OCI-LY1 (cell line): ENCODE data around the gene SPIRE2.
"Not testable (repeated sequence)": the region's sequence is repeated elsewhere in the genome, so short reads cannot be mapped to it uniquely, and the experiment has no call there.

Experiments used
- H2AFZ ChIP-seq: fragments of 200-600 bp; sonication (generic), shearing (Covaris generic); 2 replicates; pipeline ENCODE4 v1.6.0; 2014; ENCODE audit warnings: antibody characterized with exemption, mild to moderate bottlenecking, low read length
- H3F3A ChIP-seq: fragments of 200-600 bp; sonication (generic), shearing (Covaris generic); 2 replicates; pipeline ENCODE4 v1.6.0; 2014; ENCODE audit warnings: mild to moderate bottlenecking, antibody characterized with exemption, low read length, moderate library complexity; ENCODE audit not compliant: insufficient read depth
- H3K27ac ChIP-seq: fragments of 200-600 bp; sonication (generic); 2 replicates; pipeline ENCODE4 v1.5.1; 2014; ENCODE audit warnings: low read length, mixed run types, mild to moderate bottlenecking, low read depth; ENCODE audit not compliant: poor library complexity, severe bottlenecking
- H3K27me3 ChIP-seq: fragments of 200-600 bp; sonication (generic); 2 replicates; pipeline ENCODE4 v1.6.0; 2014; ENCODE audit warnings: antibody characterized with exemption, mild to moderate bottlenecking, low read length, moderate library complexity; ENCODE audit not compliant: insufficient read depth
- H3K36me3 ChIP-seq: fragments of 200-600 bp; sonication (generic); 2 replicates; pipeline ENCODE4 v1.6.1; 2014; ENCODE audit warnings: mild to moderate bottlenecking, antibody characterized with exemption, low read length, moderate library complexity, mixed read lengths; ENCODE audit not compliant: insufficient read depth
- H3K4me1 ChIP-seq: fragments of 200-600 bp; sonication (generic); 2 replicates; pipeline ENCODE4 v1.5.1; 2014; ENCODE audit warnings: mild to moderate bottlenecking, low read length, moderate library complexity; ENCODE audit not compliant: insufficient read depth, severe bottlenecking
- H3K4me2 ChIP-seq: fragments of 200-600 bp; sonication (generic), shearing (Covaris generic); 2 replicates; pipeline ENCODE4 v1.6.1; 2014; ENCODE audit warnings: low read length
- H3K4me3 ChIP-seq: fragments of 200-600 bp; sonication (generic); 2 replicates; pipeline ENCODE4 v1.5.1; 2014; ENCODE audit warnings: low read length, low read depth, mild to moderate bottlenecking, mixed read lengths; ENCODE audit not compliant: poor library complexity, severe bottlenecking
- H3K79me2 ChIP-seq: fragments of 200-600 bp; shearing (Covaris generic); 2 replicates; pipeline ENCODE4 v1.6.1; 2016; ENCODE audit warnings: mixed run types, low read length, mixed read lengths; ENCODE audit not compliant: insufficient read depth
- H3K9ac ChIP-seq: fragments of 200-600 bp; sonication (generic), shearing (Covaris generic); 2 replicates; pipeline ENCODE4 v1.6.1; 2014; ENCODE audit warnings: mild to moderate bottlenecking, low read length, mixed read lengths
- H3K9me2 ChIP-seq: fragments of 200-600 bp; sonication (generic), shearing (Covaris generic); 2 replicates; pipeline ENCODE4 v1.6.1; 2014; ENCODE audit warnings: low read depth, mild to moderate bottlenecking, low read length, mixed read lengths
- H3K9me3 ChIP-seq: fragments of 200-600 bp; shearing (Covaris generic); 2 replicates; pipeline ENCODE4 v1.6.1; 2014; ENCODE audit warnings: low read length, mixed read lengths
- H4K20me1 ChIP-seq: fragments of 200-600 bp; sonication (generic), shearing (Covaris generic); 2 replicates; pipeline ENCODE4 v1.6.0; 2016; ENCODE audit warnings: mild to moderate bottlenecking, low read length; ENCODE audit not compliant: insufficient read depth
- EZH2 ChIP-seq: fragments of 200-600 bp; sonication (generic), shearing (Covaris generic); IDR thresholded peaks from 2 replicates; pipeline ENCODE4 v1.8.0; 2017; ENCODE audit warnings: borderline replicate concordance, mixed run types, mild to moderate bottlenecking, antibody characterized with exemption, low read length, moderate library complexity, mixed read lengths
- TF ChIP-seq, protein P1 (sequence below): fragments of 200-600 bp; sonication (generic), shearing (Covaris generic); IDR thresholded peaks from 2 replicates; pipeline ENCODE4 v1.5.1; 2017; ENCODE audit warnings: mild to moderate bottlenecking, antibody characterized with exemption, low read length, moderate library complexity, mixed read lengths

SPIRE2 gene

GRCh38 chr16:89793092-89793491 lies 35.2 kb upstream of the SPIRE2 start:
- H3K9me3 ChIP-seq, H3K4me1 ChIP-seq, H3F3A ChIP-seq, H4K20me1 ChIP-seq, H3K9me2 ChIP-seq, H3K79me2 ChIP-seq, H3K9ac ChIP-seq, H3K27me3 ChIP-seq, H2AFZ ChIP-seq, H3K27ac ChIP-seq, H3K4me3 ChIP-seq, H3K4me2 ChIP-seq: not testable (repeated sequence)
- H3K36me3 ChIP-seq = peaks cover 91% of the 10 kb centered on the region
- TF ChIP-seq, protein P1, sequence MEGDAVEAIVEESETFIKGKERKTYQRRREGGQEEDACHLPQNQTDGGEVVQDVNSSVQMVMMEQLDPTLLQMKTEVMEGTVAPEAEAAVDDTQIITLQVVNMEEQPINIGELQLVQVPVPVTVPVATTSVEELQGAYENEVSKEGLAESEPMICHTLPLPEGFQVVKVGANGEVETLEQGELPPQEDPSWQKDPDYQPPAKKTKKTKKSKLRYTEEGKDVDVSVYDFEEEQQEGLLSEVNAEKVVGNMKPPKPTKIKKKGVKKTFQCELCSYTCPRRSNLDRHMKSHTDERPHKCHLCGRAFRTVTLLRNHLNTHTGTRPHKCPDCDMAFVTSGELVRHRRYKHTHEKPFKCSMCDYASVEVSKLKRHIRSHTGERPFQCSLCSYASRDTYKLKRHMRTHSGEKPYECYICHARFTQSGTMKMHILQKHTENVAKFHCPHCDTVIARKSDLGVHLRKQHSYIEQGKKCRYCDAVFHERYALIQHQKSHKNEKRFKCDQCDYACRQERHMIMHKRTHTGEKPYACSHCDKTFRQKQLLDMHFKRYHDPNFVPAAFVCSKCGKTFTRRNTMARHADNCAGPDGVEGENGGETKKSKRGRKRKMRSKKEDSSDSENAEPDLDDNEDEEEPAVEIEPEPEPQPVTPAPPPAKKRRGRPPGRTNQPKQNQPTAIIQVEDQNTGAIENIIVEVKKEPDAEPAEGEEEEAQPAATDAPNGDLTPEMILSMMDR = peak; percentile 24; the same call in 1 of the 2 replicates

DNA sequence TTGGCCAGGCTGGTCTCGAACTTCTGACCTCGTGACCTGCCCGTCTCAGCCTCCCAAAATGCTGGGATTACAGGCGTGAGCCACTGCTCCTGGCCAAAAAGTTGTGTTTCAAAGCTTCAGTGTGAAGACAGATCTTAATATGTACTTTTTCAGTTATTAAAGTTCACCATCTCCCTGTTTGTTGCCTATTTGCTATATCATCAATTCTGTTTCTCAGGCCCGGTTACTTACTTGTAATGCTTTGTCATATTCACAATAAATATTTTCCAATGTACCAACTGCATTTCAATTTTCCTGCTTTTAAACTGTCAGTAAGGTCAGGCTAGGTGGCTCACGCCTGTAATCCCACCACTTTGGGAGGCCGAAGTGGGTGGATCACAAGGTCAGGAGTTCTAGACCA lies 34.3 kb upstream of the SPIRE2 start:
- Histone ChIP-seq H3K4me1 (no peaks in the 10 kb centered on the region), H3K36me3 (peaks cover 91% of the 10 kb centered on the region), H2AFZ (no peak overlapping the region), H3K4me2 (no peak overlapping the region), H3K4me3 (no peak overlapping the region), H3K27ac (no peak overlapping the region), H3K9me3 (no peaks in the 10 kb centered on the region), H3K9ac (no peak overlapping the region), H3K79me2 (no peaks in the 10 kb centered on the region), H4K20me1 (no peaks in the 10 kb centered on the region), H3K9me2 (no peaks in the 10 kb centered on the region), H3F3A (no peaks in the 10 kb centered on the region), H3K27me3 (no peaks in the 10 kb centered on the region)
- TF ChIP-seq EZH2 = no peak
- TF ChIP-seq, protein P1 = no peak

GRCh38 chr16:89795676-89796075 lies 32.6 kb upstream of the SPIRE2 start:
- Histone ChIP-seq H2AFZ (no peak overlapping the region), H3K4me3 (no peak overlapping the region), H3K79me2 (no peaks in the 10 kb centered on the region), H3K4me2 (no peak overlapping the region), H3F3A (no peaks in the 10 kb centered on the region), H3K9me2 (no peaks in the 10 kb centered on the region), H3K9ac (no peak overlapping the region), H3K9me3 (no peaks in the 10 kb centered on the region), H4K20me1 (no peaks in the 10 kb centered on the region), H3K27ac (no peak overlapping the region), H3K4me1 (no peaks in the 10 kb centered on the region), H3K36me3 (peaks cover 93% of the 10 kb centered on the region), H3K27me3 (no peaks in the 10 kb centered on the region)
- TF ChIP-seq, protein P1 = no peak
- no peak for TF ChIP-seq EZH2
